ENCODE measurements around the gene CEP72.
A peak's percentile ranks its signal among the peaks of the same experiment; 100 is the strongest.

The CEP72 gene

DNA sequence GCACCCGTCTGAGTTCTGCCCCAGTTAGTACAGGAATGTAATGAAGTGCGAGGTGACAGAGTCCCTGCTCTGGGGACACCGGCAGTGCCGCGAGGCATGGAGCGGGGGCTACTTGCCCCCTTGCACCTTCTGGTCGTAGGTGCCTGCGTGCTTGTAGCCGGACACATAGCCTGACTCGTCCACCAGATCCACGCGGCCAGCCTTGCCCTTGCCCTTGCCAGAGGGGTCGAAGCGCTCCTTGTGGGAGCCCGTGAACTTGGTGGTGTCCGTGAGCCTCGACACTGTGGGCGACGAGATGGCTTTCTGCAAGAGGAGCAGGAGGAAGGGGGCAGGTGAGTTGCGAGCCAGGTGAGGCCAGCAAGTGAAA is 52.8 kb downstream of the CEP72 start:
- no peak overlapping the region for H3K27ac ChIP-seq

GRCh38 chr5:665541-665955 is 53.4 kb downstream of the CEP72 start:
- H3K4me3 ChIP-seq: no peak overlapping the region
- no peak overlapping the region for H3K27ac ChIP-seq

More for the DNA sequence above, 52.8 kb downstream of the CEP72 start:
- no peak overlapping the region for H3K4me3 ChIP-seq

DNA sequence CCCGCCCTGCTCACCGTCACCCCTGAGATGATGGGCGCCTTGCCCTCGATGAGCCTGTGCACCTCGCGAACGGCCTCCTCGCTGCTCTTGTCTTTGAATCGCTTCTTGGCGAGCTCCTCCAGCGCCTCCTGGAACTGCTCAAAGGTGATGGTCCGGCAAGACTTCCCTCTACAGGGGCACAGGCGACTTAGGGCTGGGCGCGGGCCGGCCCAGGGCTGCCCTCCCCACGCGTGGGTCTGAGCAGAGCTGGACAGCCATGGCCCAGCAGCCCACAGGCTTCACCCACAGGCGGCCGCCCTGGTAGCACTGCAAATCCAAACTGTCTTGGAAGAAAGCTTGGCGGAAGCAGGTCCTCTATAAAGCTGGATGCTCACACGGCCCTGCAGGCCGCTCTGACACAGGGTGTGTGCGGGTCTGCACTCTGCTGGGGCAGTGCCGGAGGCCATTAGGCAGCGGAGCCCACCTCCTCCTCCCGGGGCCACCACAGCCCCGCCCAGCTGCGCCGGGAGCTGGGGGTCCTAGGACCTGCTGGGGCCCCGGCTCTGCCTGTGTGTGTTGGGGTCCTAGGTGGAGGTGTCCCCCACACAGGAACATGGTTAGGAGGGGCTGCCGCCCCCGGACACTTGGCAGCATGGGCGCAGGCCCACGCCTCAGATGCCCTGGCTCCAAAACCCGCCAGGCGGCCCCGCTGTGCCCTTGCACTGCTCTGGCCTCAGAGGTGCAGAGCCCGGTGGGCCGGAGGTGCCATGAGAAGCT is 54.0 kb downstream of the CEP72 start:
- no peak overlapping the region for H3K27ac ChIP-seq
- H3K4me3 ChIP-seq: no peak overlapping the region

DNA sequence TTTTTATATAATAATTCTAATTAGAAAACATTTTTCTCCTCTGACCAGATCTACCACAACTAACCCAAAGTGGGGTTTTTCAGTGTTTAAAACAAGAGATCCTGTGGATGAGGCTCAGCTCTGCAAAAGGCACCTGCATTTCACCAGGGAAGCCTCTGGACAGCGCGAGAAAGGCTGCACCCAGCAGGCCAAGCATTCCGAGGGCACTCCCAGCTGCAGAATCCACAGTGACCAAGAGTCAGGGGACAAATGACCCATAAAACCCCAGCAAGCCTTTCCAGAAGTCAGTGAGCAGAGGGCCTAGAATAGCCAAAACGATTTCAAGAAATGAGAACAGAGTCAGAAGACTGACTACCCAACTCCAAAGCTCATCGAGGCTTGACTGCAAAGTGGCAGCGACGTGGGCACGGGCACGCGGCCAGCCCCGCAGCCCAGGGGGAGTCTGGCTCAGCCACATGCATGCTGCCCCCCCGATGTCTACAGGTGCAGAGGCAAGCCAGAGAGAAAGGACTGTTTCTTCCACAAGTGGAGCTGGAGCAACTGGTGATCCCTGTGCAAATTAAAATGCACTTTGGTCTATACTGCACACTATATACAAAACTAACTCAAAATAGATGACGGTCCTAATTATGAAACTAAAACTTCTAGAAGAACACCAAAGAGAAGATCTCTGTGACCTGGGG is 54.8 kb downstream of the CEP72 start:
- Histone ChIP-seq H3K4me3 (no peak overlapping the region), H3K27ac (no peak overlapping the region)

DNA sequence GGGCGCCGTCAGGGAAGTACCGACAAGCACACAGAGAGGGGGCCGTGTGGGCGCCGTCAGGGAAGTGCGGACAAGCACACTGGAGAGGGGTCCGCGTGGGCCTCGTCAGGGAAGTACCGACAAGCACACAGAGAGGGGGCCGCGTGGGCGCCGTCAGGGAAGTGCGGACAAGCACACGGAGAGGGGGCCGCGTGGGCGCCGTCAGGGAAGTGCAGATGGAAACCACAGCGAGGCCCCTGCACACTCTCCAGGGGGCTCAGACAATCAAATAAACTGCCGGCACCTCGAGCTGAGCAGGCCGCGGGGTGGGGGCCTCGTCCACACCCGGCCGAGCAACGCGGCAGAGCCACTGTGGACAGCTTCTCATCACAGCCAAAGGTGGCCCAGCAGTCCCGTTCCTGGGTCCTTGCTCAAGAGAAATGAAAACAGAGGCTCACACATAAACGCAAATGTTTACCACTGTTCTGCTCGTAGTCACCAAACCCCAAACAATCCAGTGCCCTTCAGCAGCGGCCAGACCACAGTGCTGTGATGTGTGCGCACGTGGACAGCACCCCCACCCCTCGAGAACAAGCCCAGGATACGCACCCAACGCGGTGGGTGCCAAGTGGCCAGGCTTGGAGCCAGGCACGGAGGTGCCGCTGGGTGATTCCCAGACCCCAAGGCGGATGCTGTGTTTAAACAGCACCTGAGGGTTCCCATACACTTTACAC is 56.3 kb downstream of the CEP72 start:
- H3K27ac ChIP-seq: no peak overlapping the region
- no peak overlapping the region for H3K4me3 ChIP-seq

- Histone ChIP-seq H3K27ac (no peak overlapping the region), H3K4me3 (no peak overlapping the region)
Observed at GRCh38 chr5:669111-669841, 57.1 kb downstream of the CEP72 start.

DNA sequence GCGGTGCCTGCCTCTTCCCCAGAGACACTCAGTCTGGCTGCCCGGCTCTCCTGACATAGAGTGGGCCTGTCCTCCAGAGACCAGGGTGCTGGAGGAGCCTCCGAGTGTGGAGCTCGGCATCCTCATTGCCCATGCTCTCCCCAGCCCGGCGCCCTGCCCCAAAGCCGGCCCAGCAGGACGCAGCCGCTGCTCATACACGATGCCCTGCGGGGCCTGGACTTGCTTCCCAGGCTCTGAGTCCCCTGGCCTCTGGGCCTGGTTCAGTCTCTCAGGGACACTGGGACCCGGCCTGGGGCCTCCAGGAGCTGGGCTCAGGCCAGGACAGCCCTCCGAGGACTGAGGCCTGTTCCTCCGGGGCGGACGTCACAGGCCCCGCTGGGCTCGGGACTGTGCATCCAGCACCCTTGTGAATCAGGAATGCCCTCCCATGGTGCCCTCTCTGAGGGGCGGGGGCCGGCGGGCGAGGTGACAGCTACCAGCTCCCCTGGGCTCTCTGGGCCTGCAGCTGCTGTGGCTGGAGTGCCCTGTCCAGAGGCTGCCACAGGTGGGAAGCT is 57.8 kb downstream of the CEP72 start:
- no peak overlapping the region for H3K27ac ChIP-seq

GRCh38 chr5:670396-671270 is 58.5 kb downstream of the CEP72 start:
- no peak overlapping the region for H3K27ac ChIP-seq

More for the DNA sequence above, 57.8 kb downstream of the CEP72 start:
- no peak overlapping the region for H3K4me3 ChIP-seq

DNA sequence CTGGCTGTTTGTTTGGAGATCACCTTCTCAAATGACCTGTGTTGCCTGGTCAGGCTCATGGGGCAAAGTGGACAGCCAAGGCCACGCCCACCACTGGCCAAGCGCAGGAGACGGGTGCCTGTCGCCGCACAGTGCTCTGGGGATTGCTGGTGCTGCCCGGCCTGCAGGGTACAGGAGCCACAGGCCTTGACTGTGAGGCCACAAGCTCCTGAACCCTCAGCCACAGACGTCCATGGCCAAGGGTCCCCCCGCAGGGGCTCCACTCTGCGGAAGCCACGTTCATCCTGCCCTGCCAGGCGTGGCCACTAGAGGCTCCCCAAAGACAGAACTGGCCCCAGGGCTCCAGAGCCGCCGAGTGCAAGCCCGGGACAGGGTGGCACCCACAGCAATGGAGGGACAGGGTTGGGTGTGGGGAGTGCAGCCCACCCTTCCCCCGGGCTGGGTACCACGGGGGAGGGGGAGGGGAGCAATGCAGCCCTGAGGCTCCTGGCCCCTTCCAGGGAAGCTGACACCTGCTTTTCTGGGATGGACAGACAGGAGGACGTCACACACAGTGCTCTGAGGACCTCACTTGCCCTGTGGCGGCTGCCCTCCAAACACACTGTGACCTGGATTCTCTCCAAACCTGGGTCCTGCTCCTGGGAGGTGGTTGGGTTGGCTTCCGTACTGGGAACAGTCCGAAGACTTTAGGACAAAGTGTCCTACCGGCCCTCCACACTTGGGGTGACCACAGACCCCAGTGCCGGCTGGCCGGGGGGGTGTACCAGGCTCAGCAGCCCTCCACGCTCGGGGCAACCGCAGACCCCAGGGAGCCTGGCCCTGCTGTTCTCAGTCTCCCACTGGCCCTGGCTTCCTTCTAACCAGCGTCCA is 59.6 kb downstream of the CEP72 start:
- Histone ChIP-seq H3K27ac (peak overlapping the region in 9 of 21 experiments; percentile 7 to 80 (median 37)), H3K4me3 (no peak overlapping the region)

More at GRCh38 chr5:670396-671270, 58.5 kb downstream of the CEP72 start:
- H3K4me3 ChIP-seq: no peak overlapping the region

DNA sequence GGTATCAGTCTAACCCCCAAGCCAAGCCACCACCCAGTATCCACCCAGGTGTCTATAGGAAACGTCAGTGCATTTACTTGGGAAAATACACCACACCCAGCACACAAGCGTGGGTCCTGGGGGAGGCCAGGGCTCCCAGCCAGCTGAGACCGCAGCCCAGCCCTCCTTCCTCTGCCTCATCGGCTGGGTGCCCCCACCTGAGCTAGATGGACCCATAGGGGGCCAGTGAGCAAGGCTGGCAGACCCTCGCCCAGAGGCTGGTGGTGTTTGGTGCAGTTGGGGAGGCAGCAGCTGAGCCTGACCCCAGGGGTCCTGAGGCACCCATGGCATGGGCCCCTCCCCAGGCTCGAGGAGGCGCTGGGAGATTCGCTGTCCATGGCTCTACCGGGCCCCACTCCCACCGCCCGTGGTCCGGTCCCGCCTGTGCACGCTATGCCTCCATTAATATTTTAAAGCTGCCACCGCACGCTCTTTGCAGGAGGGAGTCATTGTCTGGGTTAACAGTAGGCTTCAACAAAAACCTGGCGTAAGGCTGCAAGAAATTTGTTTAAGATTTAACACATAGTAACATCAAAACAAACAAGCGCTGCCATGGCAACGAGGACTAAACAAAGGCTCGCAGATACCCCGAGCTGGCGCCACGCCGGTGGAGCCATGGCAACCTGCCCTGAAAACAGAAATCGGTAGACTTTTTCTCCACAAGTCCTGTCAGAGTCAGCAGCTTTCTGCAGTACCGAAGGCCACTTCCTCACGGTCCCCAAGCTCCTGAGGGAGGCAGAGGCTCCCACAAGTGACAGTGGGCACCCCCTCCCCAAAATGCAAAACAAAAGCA is 60.4 kb downstream of the CEP72 start:
- peak overlapping the region in 1 of 7 experiments; percentile 4 for H3K4me3 ChIP-seq
- peak overlapping the region in 13 of 21 experiments; percentile 19 to 80 (median 37) for H3K27ac ChIP-seq

DNA sequence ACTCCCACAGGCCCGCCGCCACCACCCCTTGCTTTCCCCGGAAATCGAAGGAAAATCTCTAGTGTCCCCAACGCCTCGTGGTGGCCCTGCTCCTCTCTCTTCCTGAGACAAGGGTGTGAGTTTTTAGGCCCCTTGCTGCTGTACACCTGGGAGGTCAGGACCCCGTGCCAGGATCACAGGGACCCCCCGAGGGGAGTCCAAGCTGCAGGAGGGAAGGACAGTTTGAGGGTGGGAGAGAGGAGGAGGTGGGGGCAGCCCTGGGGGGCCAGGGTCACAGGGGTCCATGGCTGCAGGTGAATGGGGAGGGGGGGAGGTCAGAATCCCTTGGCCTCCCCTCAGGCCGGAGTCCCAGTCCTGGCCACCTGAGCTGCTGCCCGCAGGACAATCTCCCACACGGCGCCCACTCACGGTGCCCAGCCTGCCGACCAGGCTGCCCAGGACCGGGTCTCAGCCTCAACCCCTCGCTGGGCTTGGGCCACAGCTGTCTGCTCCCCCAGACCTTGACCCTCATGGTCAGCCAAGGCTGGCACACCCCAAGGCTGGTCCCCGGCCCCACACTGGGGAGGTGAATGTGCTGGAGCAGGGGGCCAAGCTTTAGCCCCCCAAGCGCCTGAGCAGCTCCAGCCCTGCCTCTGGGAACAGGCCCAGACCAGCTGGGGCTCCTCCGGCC is 61.2 kb downstream of the CEP72 start:
- H3K27ac ChIP-seq: peak overlapping the region in 6 of 21 experiments; percentile 2 to 63 (median 24)
- no peak overlapping the region for H3K4me3 ChIP-seq

- Histone ChIP-seq H3K4me3 (no peak overlapping the region), H3K27ac (peak overlapping the region in 3 of 21 experiments; percentile 2 to 63 (median 26))
Observed at GRCh38 chr5:673831-674629, 61.9 kb downstream of the CEP72 start.

DNA sequence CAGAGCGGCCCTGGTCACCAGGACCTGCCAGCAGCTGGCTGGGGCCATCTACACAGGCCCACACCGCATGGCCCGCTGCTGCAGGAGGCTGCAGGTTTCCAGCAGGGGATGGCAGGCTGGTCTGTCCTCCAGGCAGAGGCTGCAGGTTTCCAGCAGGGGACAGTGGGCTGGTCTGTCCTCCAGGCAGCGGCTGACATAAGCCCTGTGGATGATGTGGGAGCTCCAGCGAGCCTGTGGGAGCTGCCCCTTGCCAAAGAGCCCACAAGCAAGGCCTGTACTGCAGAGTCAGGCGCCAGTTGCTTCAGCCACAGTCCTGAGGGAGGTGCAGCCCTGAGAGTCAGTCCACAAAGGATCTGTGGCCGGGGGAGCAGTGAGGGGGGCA is 62.5 kb downstream of the CEP72 start:
- no peak overlapping the region for H3K27ac ChIP-seq
- no peak overlapping the region for H3K4me3 ChIP-seq

DNA sequence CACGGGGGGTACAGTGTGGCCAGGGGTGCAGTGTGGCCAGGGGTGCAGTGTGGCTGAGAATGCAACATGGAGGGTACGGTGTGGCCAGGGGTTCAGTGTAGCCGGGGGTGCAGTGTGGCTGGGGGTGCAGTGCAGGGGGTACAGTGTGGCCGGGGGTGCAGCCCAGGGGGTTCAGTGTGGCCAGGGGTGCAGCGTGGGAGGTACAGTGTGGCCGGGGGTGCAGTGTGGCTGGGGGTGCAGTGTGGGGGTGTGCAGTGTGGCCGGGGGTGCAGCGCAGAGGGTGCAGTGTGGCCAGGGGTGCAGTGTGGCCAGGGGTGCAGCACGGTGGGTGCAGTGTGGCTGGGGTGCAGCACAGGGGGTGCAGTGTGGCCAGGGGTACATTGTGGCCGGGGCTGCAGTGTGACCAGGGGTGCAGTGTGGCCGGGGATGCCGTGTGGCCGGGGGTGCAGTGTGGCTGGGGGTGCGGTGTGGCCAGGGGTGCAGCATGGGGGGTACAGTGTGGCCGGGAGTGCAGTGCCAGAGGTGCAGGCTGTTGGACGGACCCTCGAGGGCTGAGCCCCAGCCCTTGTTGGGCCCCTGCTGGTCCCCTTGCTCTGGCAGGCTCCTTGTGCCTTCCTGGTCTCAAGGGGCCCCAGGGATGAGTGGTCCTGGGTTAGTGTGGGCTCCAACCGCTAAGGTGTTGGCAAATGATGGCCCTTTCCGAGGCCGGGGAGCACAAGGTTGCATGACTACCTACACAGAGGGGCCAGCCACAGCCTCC is 63.2 kb downstream of the CEP72 start:
- H3K27ac ChIP-seq: no peak overlapping the region
- H3K4me3 ChIP-seq: no peak overlapping the region

Data from skin epidermis (tissue), 12 donors.